ENCODE data around the gene MPHOSPH10. TPM values are rescaled to one million over a fixed set of nuclear protein-coding genes. Genes with fewer than 3 reads are reported as not detected.

Gene MPHOSPH10
- total and polyA plus RNA-seq, 2 of the 13 experiments (the other 11 are each of a cell fraction or from before 2014, with no cell fraction given) = 37.8 to 137 TPM

- TF ChIP-seq ZBTB49 (CRISPR knock-in tag; IDR thresholded peaks at IDR 0.05; ENCODE audit: borderline replicate concordance) = peak; percentile 36; the same call in 1 of the 2 replicates
- TF ChIP-seq HNF1A (IDR thresholded peaks at IDR 0.05; ENCODE audit: low read depth) = no peak
- TF ChIP-seq HNF1A (CRISPR knock-in tag; IDR thresholded peaks at IDR 0.05; ENCODE audit: borderline replicate concordance) = no peak
- TF ChIP-seq FIP1L1 (IDR thresholded peaks at IDR 0.05; ENCODE audit: borderline replicate concordance, insufficient read depth, low read depth, low read length) = no peak
- TF ChIP-seq BATF2 (CRISPR knock-in tag; IDR thresholded peaks at IDR 0.05) = no peak; the same call in none of the 2 replicates
- no peak for TF ChIP-seq ZNF510 (CRISPR knock-in tag; IDR thresholded peaks at IDR 0.05; ENCODE audit: low read depth)
- no peak for TF ChIP-seq ZNF282 (IDR thresholded peaks at IDR 0.05; ENCODE audit: partially characterized antibody)
- TF ChIP-seq SMARCC2 (IDR thresholded peaks at IDR 0.05) = no peak
- 0 out of 2 replicates have a peak, but pooled peaks have one; percentile 21 for TF ChIP-seq ZNF337 (CRISPR knock-in tag; IDR thresholded peaks at IDR 0.05; ENCODE audit: borderline replicate concordance, low read depth)
- peak; percentile 57 for TF ChIP-seq RAD21 (CRISPR knock-in tag; IDR thresholded peaks at IDR 0.05)
- TF ChIP-seq ATF7-NPFF (CRISPR knock-in tag; IDR thresholded peaks at IDR 0.05; ENCODE audit: low read depth) = no peak
- no peak; the same call in 1 of the 2 replicates for TF ChIP-seq ZNF800 (CRISPR knock-in tag; IDR thresholded peaks at IDR 0.05)
- no peak for TF ChIP-seq ZFP1 (CRISPR knock-in tag; IDR thresholded peaks at IDR 0.05)
- peak; percentile 89 for TF ChIP-seq RBM22 (optimal IDR thresholded peaks at IDR 0.05; ENCODE audit: low read length)
- TF ChIP-seq AHDC1 (CRISPR knock-in tag; IDR thresholded peaks at IDR 0.05; ENCODE audit: borderline replicate concordance) = no peak; the same call in 1 of the 2 replicates
- no peak for TF ChIP-seq SRF (IDR thresholded peaks at IDR 0.05; ENCODE audit: low read depth, low read length)
These were observed 607 bp upstream of the MPHOSPH10 start (continued) for GRCh38 chr2:71129902-71130151.
